Measurements from ENCODE around the gene PLPP3.

DNA sequence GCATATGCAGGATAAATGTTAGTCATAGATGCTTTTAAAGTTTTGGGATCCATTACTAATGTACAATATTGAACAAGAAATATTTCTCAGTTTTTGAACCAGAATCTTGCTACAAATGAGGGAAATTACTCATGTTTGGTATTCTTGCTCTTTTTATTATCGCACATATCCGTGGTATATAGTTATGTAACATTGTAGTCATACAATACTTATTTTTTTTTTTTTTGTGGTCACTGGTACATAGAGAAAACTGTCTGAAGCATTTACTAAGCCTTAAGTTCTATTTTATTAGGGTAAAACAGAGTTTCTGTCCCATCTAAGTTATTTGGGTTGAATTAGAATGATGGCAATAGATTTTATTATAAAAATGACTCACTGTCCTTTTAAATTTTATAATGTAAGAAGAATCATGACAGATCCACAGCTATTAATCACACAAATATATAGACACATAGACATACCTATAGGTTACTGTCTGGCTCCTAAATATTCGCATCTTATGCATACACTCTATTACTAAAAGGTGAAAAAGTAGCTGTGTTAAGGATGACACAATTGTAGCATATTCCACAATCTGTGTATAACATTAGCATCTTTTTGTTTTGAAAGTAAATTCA lies 47.8 kb upstream of the PLPP3 start:
- no peak for TF ChIP-seq YY1 (IDR thresholded peaks at IDR 0.05; ENCODE audit: insufficient read depth, insufficient read length)
- TF ChIP-seq SUZ12 (IDR thresholded peaks at IDR 0.05; ENCODE audit: extremely low read depth, insufficient read depth, insufficient read length) = no peak

All from NT2/D1 (cell line).